GM12864 (cell line): Measurements from ENCODE around the gene OPCML.

ENCODE experiments used
- DNase-seq: peaks from one replicate; pipeline ENCODE4 v3.0.0-alpha.2; 2011; ENCODE audit warnings: low read depth
- H3K4me3 ChIP-seq: 2 replicates; pipeline ENCODE4 v1.5.1; 2011; ENCODE audit warnings: mild to moderate bottlenecking, low read depth, low read length, control low read depth
- TF ChIP-seq, protein P1 (sequence below): IDR thresholded peaks from 2 replicates; pipeline ENCODE4 v1.5.1; 2011; ENCODE audit warnings: low read depth, mild to moderate bottlenecking, moderate library complexity, low read length, control low read depth, inconsistent platforms; ENCODE audit errors: missing control alignments

OPCML gene

GRCh38 chr11:132644520-132645239, 887.6 kb downstream of the OPCML start:
- H3K4me3 ChIP-seq: no peak overlapping the region
- DNase-seq: no peak
- TF ChIP-seq, protein P1, sequence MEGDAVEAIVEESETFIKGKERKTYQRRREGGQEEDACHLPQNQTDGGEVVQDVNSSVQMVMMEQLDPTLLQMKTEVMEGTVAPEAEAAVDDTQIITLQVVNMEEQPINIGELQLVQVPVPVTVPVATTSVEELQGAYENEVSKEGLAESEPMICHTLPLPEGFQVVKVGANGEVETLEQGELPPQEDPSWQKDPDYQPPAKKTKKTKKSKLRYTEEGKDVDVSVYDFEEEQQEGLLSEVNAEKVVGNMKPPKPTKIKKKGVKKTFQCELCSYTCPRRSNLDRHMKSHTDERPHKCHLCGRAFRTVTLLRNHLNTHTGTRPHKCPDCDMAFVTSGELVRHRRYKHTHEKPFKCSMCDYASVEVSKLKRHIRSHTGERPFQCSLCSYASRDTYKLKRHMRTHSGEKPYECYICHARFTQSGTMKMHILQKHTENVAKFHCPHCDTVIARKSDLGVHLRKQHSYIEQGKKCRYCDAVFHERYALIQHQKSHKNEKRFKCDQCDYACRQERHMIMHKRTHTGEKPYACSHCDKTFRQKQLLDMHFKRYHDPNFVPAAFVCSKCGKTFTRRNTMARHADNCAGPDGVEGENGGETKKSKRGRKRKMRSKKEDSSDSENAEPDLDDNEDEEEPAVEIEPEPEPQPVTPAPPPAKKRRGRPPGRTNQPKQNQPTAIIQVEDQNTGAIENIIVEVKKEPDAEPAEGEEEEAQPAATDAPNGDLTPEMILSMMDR: no peak

DNA sequence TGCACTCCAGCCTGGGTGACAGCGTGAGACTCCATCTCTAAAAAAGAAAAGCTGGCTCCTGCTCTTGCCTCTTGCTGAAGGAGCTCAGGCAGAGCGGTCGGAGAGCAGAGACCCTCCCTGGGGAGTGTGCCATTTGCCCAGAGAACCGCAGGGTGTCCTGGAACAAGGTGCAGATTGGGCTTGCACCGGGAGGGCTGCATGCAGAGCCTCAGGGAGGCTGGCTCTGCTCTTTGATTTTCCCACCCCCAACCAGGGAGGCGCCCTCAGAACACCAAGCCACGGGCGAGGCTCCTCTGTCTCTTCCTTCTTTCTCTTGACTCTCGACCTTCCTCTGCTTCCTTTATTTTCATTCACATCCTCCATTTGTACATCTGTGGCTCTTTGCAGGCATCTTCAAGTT, 889.1 kb downstream of the OPCML start:
- DNase-seq: no peak
- TF ChIP-seq, protein P1: no peak
- no peak overlapping the region for H3K4me3 ChIP-seq

- H3K4me3 ChIP-seq: no peak overlapping the region
- no peak for DNase-seq
- TF ChIP-seq, protein P1: no peak
These were observed 891.3 kb downstream of the OPCML start for GRCh38 chr11:132640952-132641351.

GRCh38 chr11:132639986-132640385, 892.3 kb downstream of the OPCML start:
- no peak overlapping the region for H3K4me3 ChIP-seq
- TF ChIP-seq, protein P1: no peak
- no peak for DNase-seq

- TF ChIP-seq, protein P1: no peak
- DNase-seq: no peak
- no peak overlapping the region for H3K4me3 ChIP-seq
These were observed 892.9 kb downstream of the OPCML start for GRCh38 chr11:132639403-132639802.

- no peak overlapping the region for H3K4me3 ChIP-seq
- no peak for DNase-seq
- TF ChIP-seq, protein P1: no peak
These were observed 893.9 kb downstream of the OPCML start for GRCh38 chr11:132638423-132638822.

DNA sequence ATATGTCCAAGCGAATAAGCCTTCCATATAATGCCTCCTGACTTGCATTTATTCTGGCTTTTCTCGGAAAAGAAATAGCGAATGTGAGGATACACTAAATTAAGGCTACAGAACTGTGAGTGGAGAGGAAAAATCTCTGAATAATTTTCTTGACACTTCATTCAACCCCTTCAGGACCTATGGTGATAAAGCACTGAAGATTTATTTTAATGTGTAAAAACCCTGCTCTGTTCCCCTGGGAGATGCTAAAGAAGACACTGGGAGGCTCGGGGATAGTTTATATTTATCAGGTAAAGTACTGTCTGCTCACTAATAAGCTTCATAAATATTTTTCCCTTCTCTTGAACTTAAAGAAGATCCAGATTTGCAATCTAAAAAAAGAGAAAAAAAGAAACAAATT, 895.8 kb downstream of the OPCML start:
- TF ChIP-seq, protein P1: no peak
- H3K4me3 ChIP-seq: no peak overlapping the region
- no peak for DNase-seq
